Natural killer cell (primary cell): ENCODE results near the gene TMEM101. TPM values are rescaled to one million over a fixed set of nuclear protein-coding genes. Genes with fewer than 3 reads are reported as not detected.

ENCODE experiments used
- ATAC-seq, 3 donors: fragments of 150-1000 bp in 2 of 3; fragments of 200-7000 bp in 1 of 3; cut with Tn5 transposase; 1 replicate in 1 of 3; 2 replicates in 2 of 3; pipeline ENCODE4 v1.10.0; 2021; ENCODE audit warnings: mild to moderate bottlenecking in 2 of 3, moderate library complexity in 2 of 3
- DNase-seq, 2 donors: peaks; one replicate each; pipeline versions ENCODE4 v3.0.0 to v3.0.0-alpha.2; 2013 to 2021; ENCODE audit warnings: mixed read lengths in 1 of 2
- H3K27ac ChIP-seq: one replicate; pipeline ENCODE4 v1.5.1; 2013; ENCODE audit warnings: mild to moderate bottlenecking, low read length
- H3K27me3 ChIP-seq: one replicate; pipeline ENCODE4 v1.6.1; 2013; ENCODE audit warnings: low read length; ENCODE audit not compliant: control insufficient read depth, insufficient read depth
- H3K36me3 ChIP-seq: one replicate; pipeline ENCODE4 v1.6.1; 2013; ENCODE audit warnings: low read length; ENCODE audit not compliant: control insufficient read depth, insufficient read depth
- H3K4me1 ChIP-seq: one replicate; pipeline ENCODE4 v1.6.1; 2013; ENCODE audit warnings: low read length; ENCODE audit not compliant: control insufficient read depth, insufficient read depth
- H3K4me3 ChIP-seq: one replicate; pipeline ENCODE4 v1.5.1; 2013; ENCODE audit warnings: low read length
- H3K9me3 ChIP-seq: one replicate; pipeline ENCODE4 v1.6.1; 2013; ENCODE audit warnings: low read length; ENCODE audit not compliant: control insufficient read depth, insufficient read depth
- H3K27ac Mint-ChIP-seq, 2 donors: one replicate each; pipeline ENCODE4 v1.8.0; 2022; ENCODE audit warnings: mild to moderate bottlenecking in 2 of 2, mixed read lengths in 2 of 2, moderate library complexity in 1 of 2
- H3K27me3 Mint-ChIP-seq, 2 donors: one replicate each; pipeline ENCODE4 v1.8.0; 2022; ENCODE audit warnings: low read depth in 2 of 2, mixed read lengths in 2 of 2
- H3K36me3 Mint-ChIP-seq: one replicate; pipeline ENCODE4 v1.8.0; 2022; ENCODE audit warnings: mixed read lengths
- H3K4me1 Mint-ChIP-seq, 2 donors: one replicate each; pipeline ENCODE4 v1.8.0; 2022; ENCODE audit warnings: mixed read lengths in 2 of 2
- H3K4me3 Mint-ChIP-seq: one replicate; pipeline ENCODE4 v1.8.0; 2022; ENCODE audit warnings: mild to moderate bottlenecking, moderate library complexity, mixed read lengths
- H3K9me3 Mint-ChIP-seq, 2 donors: one replicate each; pipeline ENCODE4 v1.8.0; 2022; ENCODE audit warnings: mixed read lengths in 2 of 2
- WGBS: methylation state at CpG from one replicate; pipeline ENCODE4 v1.1.7; 2013; ENCODE audit warnings: missing lambda C conversion rate; ENCODE audit not compliant: insufficient coverage; 5-methylcytosine and 5-hydroxymethylcytosine counted together
- intact Hi-C: fragments of 100-400 bp; cut with micrococcal nuclease; formaldehyde crosslinking; loops from one replicate; pipeline ENCODE4 v1.14.2; 2022
- total RNA-seq, 4 donors: library from RNA; stranded (reverse); fragments of 120-200 nt in 1 of 4; gene quantifications; one replicate each; pipeline versions ENCODE4 v1.2.3 to v1.2.4, GENCODE V29; 2013 to 2022
- TF ChIP-seq, protein P1 (sequence below): fragments of 200-600 bp; IDR thresholded peaks from one replicate; pipeline ENCODE4 v1.8.0; 2022; ENCODE audit warnings: antibody characterized with exemption

TMEM101 gene
- total RNA-seq, 3 donors from 2014 or later (not counting 1 experiment from before 2014, with no cell fraction given), result 11.3 to 13.9 (median 11.5) TPM

DNA sequence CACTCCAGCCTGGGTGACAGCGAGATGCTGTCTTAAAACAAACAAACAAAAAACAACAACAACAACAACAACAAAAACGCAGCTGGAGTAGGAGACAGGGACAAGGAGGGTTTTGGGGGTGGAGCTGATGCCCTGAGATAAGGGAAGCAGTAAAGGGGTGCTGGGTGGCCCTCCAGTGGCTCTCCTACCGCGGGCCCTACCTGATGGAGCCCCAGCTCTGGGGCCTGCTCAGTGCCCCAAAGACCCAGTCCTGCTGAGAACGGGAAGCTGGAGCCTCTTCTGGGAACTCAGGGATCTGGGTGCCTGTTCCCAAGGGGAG, 31.6 kb downstream of the TMEM101 start:
- H3K4me3 ChIP-seq, result no peak overlapping the region
- intact Hi-C loops, result no loop called here
- Mint-ChIP-seq H3K4me1 (no peaks in the 10 kb centered on the region), H3K9me3 (no peaks in the 10 kb centered on the region), H3K36me3 (no peaks in the 10 kb centered on the region), H3K27ac (no peak overlapping the region), H3K27me3 (peaks cover 43 to 60% of the 10 kb centered on the region in 2 donors), H3K4me3 (no peak overlapping the region)
- peaks cover 4% of the 10 kb centered on the region for H3K4me1 ChIP-seq
- WGBS, result 3% methylated on average over 3 of the region's 5 CpGs
- peaks cover 20% of the 10 kb centered on the region for H3K27me3 ChIP-seq
- H3K27ac ChIP-seq, result no peak overlapping the region
- H3K36me3 ChIP-seq, result no peaks in the 10 kb centered on the region
- TF ChIP-seq, protein P1, sequence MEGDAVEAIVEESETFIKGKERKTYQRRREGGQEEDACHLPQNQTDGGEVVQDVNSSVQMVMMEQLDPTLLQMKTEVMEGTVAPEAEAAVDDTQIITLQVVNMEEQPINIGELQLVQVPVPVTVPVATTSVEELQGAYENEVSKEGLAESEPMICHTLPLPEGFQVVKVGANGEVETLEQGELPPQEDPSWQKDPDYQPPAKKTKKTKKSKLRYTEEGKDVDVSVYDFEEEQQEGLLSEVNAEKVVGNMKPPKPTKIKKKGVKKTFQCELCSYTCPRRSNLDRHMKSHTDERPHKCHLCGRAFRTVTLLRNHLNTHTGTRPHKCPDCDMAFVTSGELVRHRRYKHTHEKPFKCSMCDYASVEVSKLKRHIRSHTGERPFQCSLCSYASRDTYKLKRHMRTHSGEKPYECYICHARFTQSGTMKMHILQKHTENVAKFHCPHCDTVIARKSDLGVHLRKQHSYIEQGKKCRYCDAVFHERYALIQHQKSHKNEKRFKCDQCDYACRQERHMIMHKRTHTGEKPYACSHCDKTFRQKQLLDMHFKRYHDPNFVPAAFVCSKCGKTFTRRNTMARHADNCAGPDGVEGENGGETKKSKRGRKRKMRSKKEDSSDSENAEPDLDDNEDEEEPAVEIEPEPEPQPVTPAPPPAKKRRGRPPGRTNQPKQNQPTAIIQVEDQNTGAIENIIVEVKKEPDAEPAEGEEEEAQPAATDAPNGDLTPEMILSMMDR, result no peak
- ATAC-seq, result no peak
- H3K9me3 ChIP-seq, result no peaks in the 10 kb centered on the region
- no peak for DNase-seq

DNA sequence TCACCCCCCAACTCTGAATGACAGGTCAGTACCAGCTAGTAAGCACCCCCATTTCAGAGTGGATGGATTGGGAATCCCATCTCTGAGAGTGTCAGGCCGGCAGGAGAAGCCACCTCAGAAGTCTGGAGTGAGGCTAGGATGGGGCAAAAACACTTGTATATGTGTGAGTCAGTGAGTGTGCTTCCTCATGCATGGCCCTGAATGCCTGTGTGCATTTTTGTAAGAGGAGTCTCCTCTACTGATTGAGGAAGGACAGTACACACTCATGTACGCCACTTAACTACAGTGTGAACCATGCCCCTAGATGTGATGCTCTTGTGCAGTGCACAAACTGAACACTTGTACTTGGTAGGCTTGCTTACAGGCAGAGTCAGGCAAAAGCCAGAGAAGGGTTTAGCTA, 32.6 kb downstream of the TMEM101 start:
- Mint-ChIP-seq H3K36me3 (no peaks in the 10 kb centered on the region), H3K27me3 (peaks cover 41 to 60% of the 10 kb centered on the region in 2 donors), H3K9me3 (no peaks in the 10 kb centered on the region), H3K4me3 (no peak overlapping the region), H3K4me1 (no peaks in the 10 kb centered on the region), H3K27ac (no peak overlapping the region)
- intact Hi-C loops, result no loop called here
- peaks cover 20% of the 10 kb centered on the region for H3K27me3 ChIP-seq
- H3K4me1 ChIP-seq, result peaks cover 4% of the 10 kb centered on the region
- H3K27ac ChIP-seq, result no peak overlapping the region
- no peak for ATAC-seq
- H3K9me3 ChIP-seq, result no peaks in the 10 kb centered on the region
- DNase-seq, result no peak
- TF ChIP-seq, protein P1, result no peak
- 81% methylated on average over 2 of the region's 2 CpGs for WGBS
- H3K4me3 ChIP-seq, result no peak overlapping the region
- H3K36me3 ChIP-seq, result no peaks in the 10 kb centered on the region

DNA sequence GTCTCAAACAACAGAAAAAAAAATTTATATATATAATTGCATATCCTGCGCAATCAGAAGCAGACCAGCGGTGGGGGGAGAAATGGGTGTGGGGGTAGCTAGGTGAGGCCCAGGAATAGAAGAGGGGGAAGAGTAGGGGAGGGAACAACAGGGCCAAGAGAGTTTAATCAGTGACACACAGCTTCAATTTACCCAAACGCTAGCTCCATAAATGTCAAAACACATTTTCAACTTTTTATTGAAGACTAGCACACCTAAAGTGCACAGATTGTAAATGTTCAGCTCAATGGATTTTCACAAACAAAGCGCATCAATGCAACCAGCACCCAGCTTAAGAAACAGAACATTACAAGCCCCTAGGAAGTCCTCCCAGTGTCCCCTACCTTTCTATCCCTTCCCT, 35.1 kb downstream of the TMEM101 start:
- TF ChIP-seq, protein P1, result no peak
- H3K4me3 ChIP-seq, result no peak overlapping the region
- H3K27ac ChIP-seq, result no peak overlapping the region
- H3K27me3 Mint-ChIP-seq, result peaks cover 30 to 42% of the 10 kb centered on the region in 2 donors
- H3K36me3 ChIP-seq, result no peaks in the 10 kb centered on the region
- no peaks in the 10 kb centered on the region for H3K9me3 ChIP-seq
- H3K4me1 ChIP-seq, result peaks cover 4% of the 10 kb centered on the region
- no peaks in the 10 kb centered on the region for H3K4me1 Mint-ChIP-seq
- H3K9me3 Mint-ChIP-seq, result no peaks in the 10 kb centered on the region
- H3K27ac Mint-ChIP-seq, result no peak overlapping the region
- 86% methylated on average over 3 of the region's 4 CpGs for WGBS
- DNase-seq (no peak), ATAC-seq (no peak)
- H3K36me3 Mint-ChIP-seq, result no peaks in the 10 kb centered on the region
- intact Hi-C loops, result no loop called here
- no peak overlapping the region for H3K4me3 Mint-ChIP-seq
- H3K27me3 ChIP-seq, result peaks cover 17% of the 10 kb centered on the region

DNA sequence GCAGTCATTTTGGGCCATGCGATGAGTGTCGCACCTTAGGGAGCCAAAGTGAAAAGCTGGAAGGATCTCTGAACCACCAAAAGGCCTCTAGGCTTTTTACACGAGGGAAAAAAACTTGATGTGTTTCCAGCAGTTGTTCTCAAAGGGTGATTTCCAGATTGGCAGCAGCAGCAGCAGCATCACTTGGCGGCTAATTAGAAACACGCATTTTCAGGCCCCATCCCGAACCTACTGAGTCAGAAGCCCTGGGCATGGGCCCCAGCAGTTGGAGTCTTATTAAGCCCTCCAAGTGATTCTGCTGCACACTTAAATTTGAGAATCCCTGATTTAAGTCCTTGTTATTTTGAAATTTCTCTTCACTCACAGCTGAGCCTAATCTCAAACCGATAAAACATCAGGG, 35.8 kb downstream of the TMEM101 start:
- no peaks in the 10 kb centered on the region for H3K36me3 Mint-ChIP-seq
- ATAC-seq, result no peak
- intact Hi-C loops, result no loop called here

More for the DNA sequence above, 35.8 kb downstream of the TMEM101 start:
- H3K27me3 ChIP-seq, result peaks cover 13% of the 10 kb centered on the region
- H3K4me1 Mint-ChIP-seq, result no peaks in the 10 kb centered on the region
- no peak overlapping the region for H3K4me3 Mint-ChIP-seq
- TF ChIP-seq, protein P1, result no peak
- no peaks in the 10 kb centered on the region for H3K36me3 ChIP-seq
- no peaks in the 10 kb centered on the region for H3K9me3 Mint-ChIP-seq
- no peak for DNase-seq
- H3K27me3 Mint-ChIP-seq, result peaks cover 29 to 42% of the 10 kb centered on the region in 2 donors
- H3K27ac ChIP-seq, result no peak overlapping the region
- H3K9me3 ChIP-seq, result no peaks in the 10 kb centered on the region
- peaks cover 4% of the 10 kb centered on the region for H3K4me1 ChIP-seq
- H3K4me3 ChIP-seq, result no peak overlapping the region
- 80% methylated on average over 7 of the region's 7 CpGs for WGBS
- H3K27ac Mint-ChIP-seq, result no peak overlapping the region
